Astrocyte (in vitro differentiated cells and primary cell): ENCODE results near the gene SLC6A11. TPM values are rescaled to one million over a fixed set of nuclear protein-coding genes. Genes with fewer than 3 reads are reported as not detected.
A peak's percentile ranks its signal among the peaks of the same experiment; 100 is the strongest.

Experiments
- DNase-seq: peaks from one replicate; pipeline ENCODE4 v3.0.0-alpha.2; 2010; ENCODE audit warnings: low read depth
- FAIRE-seq: peaks from 2 replicates; lab custom pipeline; 2011; peaks lifted over from hg19 to GRCh38; lab: Jason Lieb, UNC
- H2AFZ ChIP-seq: 2 replicates; pipeline ENCODE4 v1.6.0; 2012; ENCODE audit warnings: low read depth, low read length, inconsistent platforms
- H3K27ac ChIP-seq: 2 replicates; pipeline ENCODE4 v1.5.1; 2011; ENCODE audit warnings: low read depth, low read length, inconsistent platforms
- H3K27me3 ChIP-seq: 2 replicates; pipeline ENCODE4 v1.6.0; 2011; ENCODE audit warnings: low read length, inconsistent platforms; ENCODE audit not compliant: insufficient read depth
- H3K36me3 ChIP-seq: 2 replicates; pipeline ENCODE4 v1.5.1; 2011; ENCODE audit warnings: low read length, inconsistent platforms; ENCODE audit not compliant: insufficient read depth
- H3K4me1 ChIP-seq: 2 replicates; pipeline ENCODE4 v1.5.1; 2011; ENCODE audit warnings: low read length, inconsistent platforms; ENCODE audit not compliant: insufficient read depth
- H3K4me2 ChIP-seq: 2 replicates; pipeline ENCODE4 v1.6.0; 2012; ENCODE audit warnings: low read length, inconsistent platforms
- H3K4me3 ChIP-seq: 2 replicates; pipeline ENCODE4 v1.5.1; 2011; ENCODE audit warnings: low read depth, mild to moderate bottlenecking, low read length, inconsistent platforms; ENCODE audit not compliant: insufficient read depth
- H3K79me2 ChIP-seq: 2 replicates; pipeline ENCODE4 v1.6.0; 2012; ENCODE audit warnings: mild to moderate bottlenecking, low read length, inconsistent platforms; ENCODE audit not compliant: insufficient read depth
- H3K9ac ChIP-seq: 2 replicates; pipeline ENCODE4 v1.6.0; 2012; ENCODE audit warnings: mild to moderate bottlenecking, low read length, inconsistent platforms
- H3K9me3 ChIP-seq: 2 replicates; pipeline ENCODE4 v1.5.1; 2012; ENCODE audit warnings: low read depth, mild to moderate bottlenecking, low read length, inconsistent platforms; ENCODE audit not compliant: insufficient read depth
- H4K20me1 ChIP-seq: 2 replicates; pipeline ENCODE4 v1.6.0; 2012; ENCODE audit warnings: low read length, inconsistent platforms; ENCODE audit not compliant: insufficient read depth
- H3K27ac Mint-ChIP-seq: one replicate; pipeline ENCODE4 v1.8.0; 2021; ENCODE audit warnings: mild to moderate bottlenecking, mixed read lengths; ENCODE audit not compliant: unreplicated experiment
- H3K27me3 Mint-ChIP-seq: one replicate; pipeline ENCODE4 v1.8.0; 2021; ENCODE audit warnings: low read depth, mixed read lengths; ENCODE audit not compliant: unreplicated experiment
- H3K36me3 Mint-ChIP-seq: one replicate; pipeline ENCODE4 v1.8.0; 2021; ENCODE audit warnings: low read depth, mixed read lengths; ENCODE audit not compliant: unreplicated experiment
- H3K4me1 Mint-ChIP-seq: one replicate; pipeline ENCODE4 v1.8.0; 2021; ENCODE audit warnings: low read depth, mixed read lengths; ENCODE audit not compliant: unreplicated experiment
- H3K4me3 Mint-ChIP-seq: one replicate; pipeline ENCODE4 v1.8.0; 2021; ENCODE audit warnings: mild to moderate bottlenecking, moderate library complexity, mixed read lengths; ENCODE audit not compliant: unreplicated experiment
- H3K9me3 Mint-ChIP-seq: one replicate; pipeline ENCODE4 v1.8.0; 2021; ENCODE audit warnings: mild to moderate bottlenecking, mixed read lengths; ENCODE audit not compliant: unreplicated experiment
- EZH2 ChIP-seq: IDR thresholded peaks from 2 replicates; pipeline ENCODE4 v1.6.1; 2012; ENCODE audit warnings: mild to moderate bottlenecking, low read length, inconsistent platforms; ENCODE audit not compliant: insufficient read depth
- total RNA-seq: library from RNA; stranded (reverse); gene quantifications from 2 replicates; pipeline ENCODE4 v1.2.1, GENCODE V29; 2021
- TF ChIP-seq, protein P1 (sequence below): IDR thresholded peaks from 2 replicates; pipeline ENCODE4 v1.5.1; 2011; ENCODE audit warnings: low read depth, mild to moderate bottlenecking, inconsistent platforms, low read length, moderate library complexity; ENCODE audit not compliant: insufficient read depth

SLC6A11 gene
- total RNA-seq, 1 donor from 2014 or later = 0.34 TPM

DNA sequence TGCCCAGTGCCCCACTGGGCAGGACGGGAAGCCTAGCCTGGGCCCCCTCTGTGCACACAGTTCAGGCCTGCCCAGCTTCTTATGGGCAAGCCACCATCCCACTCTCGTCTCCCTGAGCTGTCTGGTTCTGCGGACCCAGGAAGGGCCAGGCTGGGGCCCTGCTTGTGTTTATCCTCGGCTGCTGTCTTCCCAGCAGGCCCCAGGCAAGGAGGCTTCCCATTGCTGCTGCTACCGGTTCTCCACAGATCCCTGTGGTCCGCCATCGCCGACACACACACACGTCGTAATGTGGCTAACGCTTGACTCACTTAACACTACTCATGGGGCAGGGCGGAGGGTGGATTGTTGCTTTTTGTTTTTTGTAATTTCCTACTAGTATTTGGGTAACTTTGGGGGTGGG, 124.1 kb downstream of the SLC6A11 start:
- no peaks in the 10 kb centered on the region for H3K36me3 Mint-ChIP-seq
- Histone ChIP-seq H3K4me3 (no peak overlapping the region), H4K20me1 (no peaks in the 10 kb centered on the region), H3K36me3 (no peaks in the 10 kb centered on the region), H3K27ac (no peak overlapping the region), H3K9ac (no peak overlapping the region), H3K9me3 (peaks cover 3% of the 10 kb centered on the region), H3K4me2 (no peak overlapping the region), H3K27me3 (peaks cover 3% of the 10 kb centered on the region), H2AFZ (no peak overlapping the region), H3K79me2 (no peaks in the 10 kb centered on the region), H3K4me1 (no peaks in the 10 kb centered on the region)
- H3K27me3 Mint-ChIP-seq = peaks cover 36% of the 10 kb centered on the region
- no peak overlapping the region for H3K27ac Mint-ChIP-seq
- H3K9me3 Mint-ChIP-seq = no peaks in the 10 kb centered on the region
- no peak for DNase-seq
- peaks cover 5% of the 10 kb centered on the region for H3K4me1 Mint-ChIP-seq
- no peak for FAIRE-seq
- no peak for TF ChIP-seq EZH2
- TF ChIP-seq, protein P1, sequence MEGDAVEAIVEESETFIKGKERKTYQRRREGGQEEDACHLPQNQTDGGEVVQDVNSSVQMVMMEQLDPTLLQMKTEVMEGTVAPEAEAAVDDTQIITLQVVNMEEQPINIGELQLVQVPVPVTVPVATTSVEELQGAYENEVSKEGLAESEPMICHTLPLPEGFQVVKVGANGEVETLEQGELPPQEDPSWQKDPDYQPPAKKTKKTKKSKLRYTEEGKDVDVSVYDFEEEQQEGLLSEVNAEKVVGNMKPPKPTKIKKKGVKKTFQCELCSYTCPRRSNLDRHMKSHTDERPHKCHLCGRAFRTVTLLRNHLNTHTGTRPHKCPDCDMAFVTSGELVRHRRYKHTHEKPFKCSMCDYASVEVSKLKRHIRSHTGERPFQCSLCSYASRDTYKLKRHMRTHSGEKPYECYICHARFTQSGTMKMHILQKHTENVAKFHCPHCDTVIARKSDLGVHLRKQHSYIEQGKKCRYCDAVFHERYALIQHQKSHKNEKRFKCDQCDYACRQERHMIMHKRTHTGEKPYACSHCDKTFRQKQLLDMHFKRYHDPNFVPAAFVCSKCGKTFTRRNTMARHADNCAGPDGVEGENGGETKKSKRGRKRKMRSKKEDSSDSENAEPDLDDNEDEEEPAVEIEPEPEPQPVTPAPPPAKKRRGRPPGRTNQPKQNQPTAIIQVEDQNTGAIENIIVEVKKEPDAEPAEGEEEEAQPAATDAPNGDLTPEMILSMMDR = no peak
- no peak overlapping the region for H3K4me3 Mint-ChIP-seq

DNA sequence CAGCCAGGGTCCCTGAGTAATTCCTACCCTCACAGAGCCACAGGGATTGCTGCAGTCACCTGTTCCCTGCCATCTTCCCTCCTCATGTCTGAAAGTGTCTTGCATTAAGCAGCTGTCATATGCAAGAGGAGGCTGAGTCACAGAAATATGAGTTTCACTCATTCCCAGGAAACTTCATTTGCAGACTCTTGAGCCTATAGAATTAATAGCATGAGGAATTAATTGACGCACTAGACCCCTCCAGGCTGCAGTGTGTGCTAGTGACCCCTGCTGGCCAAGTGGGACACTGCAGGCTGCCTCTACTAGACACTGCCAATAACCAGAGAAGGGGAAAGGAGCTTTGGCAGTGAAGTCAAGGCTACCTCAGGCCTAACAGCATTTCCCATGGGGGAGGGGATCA, 125.9 kb downstream of the SLC6A11 start:
- H3K4me3 Mint-ChIP-seq = no peak overlapping the region
- no peaks in the 10 kb centered on the region for H3K4me1 ChIP-seq
- no peak overlapping the region for H3K9ac ChIP-seq
- peaks cover 37% of the 10 kb centered on the region for H3K27me3 Mint-ChIP-seq
- no peak overlapping the region for H3K4me3 ChIP-seq
- H3K9me3 ChIP-seq = peaks cover 3% of the 10 kb centered on the region
- H3K4me2 ChIP-seq = no peak overlapping the region
- no peaks in the 10 kb centered on the region for H3K36me3 Mint-ChIP-seq
- no peak overlapping the region for H3K27ac ChIP-seq
- H3K4me1 Mint-ChIP-seq = peaks cover 3% of the 10 kb centered on the region
- peaks cover 3% of the 10 kb centered on the region for H3K27me3 ChIP-seq
- no peaks in the 10 kb centered on the region for H3K79me2 ChIP-seq
- TF ChIP-seq EZH2 = no peak
- TF ChIP-seq, protein P1 = peak; percentile 65
- no peaks in the 10 kb centered on the region for H4K20me1 ChIP-seq
- no peak overlapping the region for H2AFZ ChIP-seq
- no peak for FAIRE-seq
- no peak for DNase-seq
- no peaks in the 10 kb centered on the region for H3K9me3 Mint-ChIP-seq
- no peaks in the 10 kb centered on the region for H3K36me3 ChIP-seq
- no peak overlapping the region for H3K27ac Mint-ChIP-seq

DNA sequence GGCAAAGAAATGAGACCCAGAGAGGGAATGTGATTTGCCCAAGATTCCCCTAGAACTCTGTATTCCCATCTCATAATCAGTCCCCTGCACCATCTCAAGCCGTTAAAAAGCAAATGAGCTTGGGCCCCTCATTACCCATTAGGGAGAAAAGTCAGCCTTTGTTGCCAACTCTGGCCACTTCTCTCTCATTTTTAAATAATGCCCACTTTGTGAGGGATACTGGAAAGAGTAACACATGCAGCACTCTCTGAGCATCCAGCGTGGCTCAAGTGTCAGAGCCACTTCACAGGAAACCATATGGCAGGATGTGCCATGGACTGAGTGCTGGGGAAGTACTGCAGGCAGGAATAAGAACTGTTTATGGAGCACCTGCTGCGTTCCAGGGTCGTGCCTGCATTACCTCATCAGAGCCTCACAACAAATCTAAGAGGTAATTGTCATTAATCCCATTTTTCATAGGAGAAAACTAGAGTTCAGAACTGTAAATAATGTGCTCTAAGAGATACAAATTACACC, 126.7 kb downstream of the SLC6A11 start:
- H3K4me3 ChIP-seq = no peak overlapping the region
- H3K79me2 ChIP-seq = no peaks in the 10 kb centered on the region
- H3K36me3 Mint-ChIP-seq = no peaks in the 10 kb centered on the region
- no peak overlapping the region for H2AFZ ChIP-seq
- FAIRE-seq (no peak), DNase-seq (no peak)
- no peak overlapping the region for H3K4me3 Mint-ChIP-seq
- H3K9me3 Mint-ChIP-seq = no peaks in the 10 kb centered on the region
- H3K36me3 ChIP-seq = no peaks in the 10 kb centered on the region
- H3K9me3 ChIP-seq = peaks cover 3% of the 10 kb centered on the region
- no peak overlapping the region for H3K9ac ChIP-seq
- H3K4me1 ChIP-seq = no peaks in the 10 kb centered on the region
- no peak overlapping the region for H3K27ac Mint-ChIP-seq
- H3K4me2 ChIP-seq = no peak overlapping the region
- H3K27ac ChIP-seq = no peak overlapping the region
- no peaks in the 10 kb centered on the region for H4K20me1 ChIP-seq
- H3K27me3 ChIP-seq = peaks cover 6% of the 10 kb centered on the region
- peaks cover 36% of the 10 kb centered on the region for H3K27me3 Mint-ChIP-seq
- H3K4me1 Mint-ChIP-seq = peaks cover 3% of the 10 kb centered on the region
- no peak for TF ChIP-seq EZH2
- TF ChIP-seq, protein P1 = no peak
